Muscle layer of colon (tissue), 2 donors: ENCODE results near the gene KCNQ1.
A peak's percentile ranks its signal among the peaks of the same experiment; 100 is the strongest.

ENCODE experiments used
- H3K27ac ChIP-seq: one replicate; pipeline ENCODE4 v1.7.0; 2013; ENCODE audit warnings: low read depth, mild to moderate bottlenecking, low read length, moderate library complexity
- H3K27me3 ChIP-seq, 2 donors: one replicate each; pipeline ENCODE4 v1.7.0; 2013; ENCODE audit warnings: low read length in 2 of 2, mild to moderate bottlenecking in 2 of 2; ENCODE audit not compliant: insufficient read depth in 2 of 2, control insufficient read depth in 1 of 2
- H3K36me3 ChIP-seq: one replicate; pipeline ENCODE4 v1.7.0; 2013; ENCODE audit warnings: mild to moderate bottlenecking, low read length; ENCODE audit not compliant: insufficient read depth
- H3K4me1 ChIP-seq: one replicate; pipeline ENCODE4 v1.7.0; 2013; ENCODE audit warnings: mild to moderate bottlenecking, low read length; ENCODE audit not compliant: insufficient read depth
- H3K4me3 ChIP-seq, 2 donors: one replicate each; pipeline ENCODE4 v1.7.0; 2013; ENCODE audit warnings: low read length in 2 of 2, low read depth in 1 of 2, mild to moderate bottlenecking in 1 of 2, moderate library complexity in 1 of 2
- H3K9ac ChIP-seq: one replicate; pipeline ENCODE4 v1.7.0; 2013; ENCODE audit warnings: low read length
- H3K9me3 ChIP-seq: one replicate; pipeline ENCODE4 v1.7.0; 2013; ENCODE audit warnings: mild to moderate bottlenecking, low read length
- donor health status: abdominal sarcoma.
- donor health status: Adenocarcinoma of cecum.

KCNQ1 gene, protein sequence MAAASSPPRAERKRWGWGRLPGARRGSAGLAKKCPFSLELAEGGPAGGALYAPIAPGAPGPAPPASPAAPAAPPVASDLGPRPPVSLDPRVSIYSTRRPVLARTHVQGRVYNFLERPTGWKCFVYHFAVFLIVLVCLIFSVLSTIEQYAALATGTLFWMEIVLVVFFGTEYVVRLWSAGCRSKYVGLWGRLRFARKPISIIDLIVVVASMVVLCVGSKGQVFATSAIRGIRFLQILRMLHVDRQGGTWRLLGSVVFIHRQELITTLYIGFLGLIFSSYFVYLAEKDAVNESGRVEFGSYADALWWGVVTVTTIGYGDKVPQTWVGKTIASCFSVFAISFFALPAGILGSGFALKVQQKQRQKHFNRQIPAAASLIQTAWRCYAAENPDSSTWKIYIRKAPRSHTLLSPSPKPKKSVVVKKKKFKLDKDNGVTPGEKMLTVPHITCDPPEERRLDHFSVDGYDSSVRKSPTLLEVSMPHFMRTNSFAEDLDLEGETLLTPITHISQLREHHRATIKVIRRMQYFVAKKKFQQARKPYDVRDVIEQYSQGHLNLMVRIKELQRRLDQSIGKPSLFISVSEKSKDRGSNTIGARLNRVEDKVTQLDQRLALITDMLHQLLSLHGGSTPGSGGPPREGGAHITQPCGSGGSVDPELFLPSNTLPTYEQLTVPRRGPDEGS

DNA sequence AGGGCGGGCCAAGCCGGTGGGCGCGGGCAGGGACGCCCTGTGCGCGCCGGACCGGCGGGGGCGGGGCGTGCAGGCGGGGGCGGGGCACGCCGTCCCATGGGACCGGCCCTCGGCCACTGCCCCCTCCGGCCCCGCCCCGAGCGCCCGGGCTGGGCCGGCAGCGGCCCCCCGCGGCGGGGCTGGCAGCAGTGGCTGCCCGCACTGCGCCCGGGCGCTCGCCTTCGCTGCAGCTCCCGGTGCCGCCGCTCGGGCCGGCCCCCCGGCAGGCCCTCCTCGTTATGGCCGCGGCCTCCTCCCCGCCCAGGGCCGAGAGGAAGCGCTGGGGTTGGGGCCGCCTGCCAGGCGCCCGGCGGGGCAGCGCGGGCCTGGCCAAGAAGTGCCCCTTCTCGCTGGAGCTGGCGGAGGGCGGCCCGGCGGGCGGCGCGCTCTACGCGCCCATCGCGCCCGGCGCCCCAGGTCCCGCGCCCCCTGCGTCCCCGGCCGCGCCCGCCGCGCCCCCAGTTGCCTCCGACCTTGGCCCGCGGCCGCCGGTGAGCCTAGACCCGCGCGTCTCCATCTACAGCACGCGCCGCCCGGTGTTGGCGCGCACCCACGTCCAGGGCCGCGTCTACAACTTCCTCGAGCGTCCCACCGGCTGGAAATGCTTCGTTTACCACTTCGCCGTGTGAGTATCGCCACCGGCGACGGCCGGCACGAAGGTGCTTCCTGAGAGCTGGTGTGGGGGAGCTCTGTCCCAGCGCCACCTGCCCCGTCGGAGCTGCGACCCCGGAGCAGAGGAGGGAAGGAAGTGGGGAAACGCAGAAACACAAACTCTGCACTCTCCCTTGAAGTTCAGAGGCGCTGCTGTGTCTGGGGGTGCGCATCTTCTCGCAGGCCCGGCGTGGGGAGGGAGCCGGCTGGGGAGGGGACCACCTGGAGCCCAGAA lies at the start of gene KCNQ1:
KCNQ1 (plus strand) TSS at position 188 of the 925 bp plus-strand sequence; CDS start at position 279, 91 bp downstream.
- Histone ChIP-seq H3K4me1 (no peaks in the 10 kb centered on the region), H3K9ac (no peak within 1 kb of the TSS), H3K4me3 (no peak within 1 kb of the TSS), H3K9me3 (no peaks in the 10 kb centered on the region), H3K27me3 (peaks cover 0 to 39% of the 10 kb centered on the region in 2 donors), H3K36me3 (no peaks in the 10 kb centered on the region), H3K27ac (no peak within 1 kb of the TSS)

DNA sequence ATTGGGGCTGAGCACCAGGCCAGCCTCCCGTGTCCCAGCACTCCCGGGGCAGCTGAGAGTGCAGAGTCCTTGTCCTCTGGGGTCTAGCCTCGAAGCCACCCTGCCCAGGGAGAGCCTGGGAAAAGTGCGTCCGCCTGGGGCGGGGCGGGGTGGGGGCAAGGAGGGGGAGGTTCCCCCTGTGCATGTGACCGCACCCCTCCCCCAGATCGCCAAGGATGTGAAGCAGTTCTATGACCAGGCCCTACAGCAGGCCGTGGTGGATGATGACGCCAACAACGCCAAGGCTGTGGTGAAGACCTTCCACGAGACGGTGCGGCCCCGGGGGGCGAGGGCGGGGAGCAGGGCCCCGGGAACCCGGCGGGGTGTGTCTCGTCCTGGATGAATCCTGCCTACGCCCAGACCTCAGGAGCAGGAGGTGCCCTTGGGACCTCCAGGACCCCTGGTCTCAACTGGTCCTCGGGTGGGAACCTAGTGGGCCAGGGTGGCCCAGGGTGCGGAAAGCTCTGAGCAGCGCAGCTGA lies 49.5 kb upstream of the KCNQ1 start:
- H3K9ac ChIP-seq: no peak overlapping the region
- peaks cover 34% of the 10 kb centered on the region for H3K4me1 ChIP-seq
- no peaks in the 10 kb centered on the region for H3K27me3 ChIP-seq
- H3K36me3 ChIP-seq: peaks cover 44% of the 10 kb centered on the region
- H3K4me3 ChIP-seq: no peak overlapping the region
- no peaks in the 10 kb centered on the region for H3K9me3 ChIP-seq
- no peak overlapping the region for H3K27ac ChIP-seq

DNA sequence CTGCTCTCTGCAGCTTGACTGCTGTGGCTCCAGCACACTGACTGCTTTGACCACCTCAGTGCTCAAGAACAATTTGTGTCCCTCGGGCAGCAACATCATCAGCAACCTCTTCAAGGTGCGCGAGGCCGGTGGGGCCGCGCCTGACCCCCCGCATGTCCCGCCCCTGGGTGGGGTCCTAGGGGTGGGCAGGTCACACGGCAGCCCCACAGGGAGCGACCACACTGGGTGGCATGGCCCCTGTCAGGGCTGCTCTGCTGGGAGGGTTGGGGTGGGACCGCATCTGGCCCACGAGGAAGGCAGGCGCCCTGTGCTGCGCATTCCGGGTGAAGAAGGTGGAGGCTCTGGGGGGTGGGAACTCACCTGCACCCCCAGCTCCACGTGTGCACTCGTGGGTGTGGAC lies 49.0 kb upstream of the KCNQ1 start:
- no peak overlapping the region for H3K4me3 ChIP-seq
- H3K9ac ChIP-seq: no peak overlapping the region
- H3K9me3 ChIP-seq: no peaks in the 10 kb centered on the region
- no peak overlapping the region for H3K27ac ChIP-seq
- peaks cover 44% of the 10 kb centered on the region for H3K36me3 ChIP-seq
- H3K27me3 ChIP-seq: no peaks in the 10 kb centered on the region
- H3K4me1 ChIP-seq: peaks cover 30% of the 10 kb centered on the region

DNA sequence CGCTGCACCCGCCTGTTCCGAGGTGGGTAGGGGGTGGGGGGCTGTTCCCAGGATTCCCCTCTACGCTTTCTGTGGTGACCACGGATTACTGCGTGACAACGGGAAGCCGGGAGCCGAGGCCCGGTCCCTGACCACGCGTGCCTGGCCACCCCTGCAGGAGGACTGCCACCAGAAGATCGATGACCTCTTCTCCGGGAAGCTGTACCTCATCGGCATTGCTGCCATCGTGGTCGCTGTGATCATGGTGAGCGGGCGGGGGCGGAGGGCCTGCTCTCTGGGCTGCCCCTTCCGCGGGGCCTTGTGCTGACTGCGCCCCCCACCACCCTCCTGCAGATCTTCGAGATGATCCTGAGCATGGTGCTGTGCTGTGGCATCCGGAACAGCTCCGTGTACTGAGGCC lies 48.3 kb upstream of the KCNQ1 start:
- no peak overlapping the region for H3K27ac ChIP-seq
- H3K4me3 ChIP-seq: no peak overlapping the region
- no peaks in the 10 kb centered on the region for H3K9me3 ChIP-seq
- H3K36me3 ChIP-seq: peaks cover 44% of the 10 kb centered on the region
- H3K4me1 ChIP-seq: peaks cover 27% of the 10 kb centered on the region
- no peaks in the 10 kb centered on the region for H3K27me3 ChIP-seq
- H3K9ac ChIP-seq: no peak overlapping the region

DNA sequence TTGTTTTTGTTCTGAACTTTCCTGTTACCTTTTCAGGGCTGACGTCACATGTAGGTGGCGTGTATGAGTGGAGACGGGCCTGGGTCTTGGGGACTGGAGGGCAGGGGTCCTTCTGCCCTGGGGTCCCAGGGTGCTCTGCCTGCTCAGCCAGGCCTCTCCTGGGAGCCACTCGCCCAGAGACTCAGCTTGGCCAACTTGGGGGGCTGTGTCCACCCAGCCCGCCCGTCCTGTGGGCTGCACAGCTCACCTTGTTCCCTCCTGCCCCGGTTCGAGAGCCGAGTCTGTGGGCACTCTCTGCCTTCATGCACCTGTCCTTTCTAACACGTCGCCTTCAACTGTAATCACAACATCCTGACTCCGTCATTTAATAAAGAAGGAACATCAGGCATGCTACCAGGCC lies 47.8 kb upstream of the KCNQ1 start:
- H3K36me3 ChIP-seq: peaks cover 40% of the 10 kb centered on the region
- H3K9ac ChIP-seq: no peak overlapping the region
- no peaks in the 10 kb centered on the region for H3K27me3 ChIP-seq
- no peak overlapping the region for H3K4me3 ChIP-seq
- H3K9me3 ChIP-seq: no peaks in the 10 kb centered on the region
- H3K4me1 ChIP-seq: peaks cover 27% of the 10 kb centered on the region
- no peak overlapping the region for H3K27ac ChIP-seq

DNA sequence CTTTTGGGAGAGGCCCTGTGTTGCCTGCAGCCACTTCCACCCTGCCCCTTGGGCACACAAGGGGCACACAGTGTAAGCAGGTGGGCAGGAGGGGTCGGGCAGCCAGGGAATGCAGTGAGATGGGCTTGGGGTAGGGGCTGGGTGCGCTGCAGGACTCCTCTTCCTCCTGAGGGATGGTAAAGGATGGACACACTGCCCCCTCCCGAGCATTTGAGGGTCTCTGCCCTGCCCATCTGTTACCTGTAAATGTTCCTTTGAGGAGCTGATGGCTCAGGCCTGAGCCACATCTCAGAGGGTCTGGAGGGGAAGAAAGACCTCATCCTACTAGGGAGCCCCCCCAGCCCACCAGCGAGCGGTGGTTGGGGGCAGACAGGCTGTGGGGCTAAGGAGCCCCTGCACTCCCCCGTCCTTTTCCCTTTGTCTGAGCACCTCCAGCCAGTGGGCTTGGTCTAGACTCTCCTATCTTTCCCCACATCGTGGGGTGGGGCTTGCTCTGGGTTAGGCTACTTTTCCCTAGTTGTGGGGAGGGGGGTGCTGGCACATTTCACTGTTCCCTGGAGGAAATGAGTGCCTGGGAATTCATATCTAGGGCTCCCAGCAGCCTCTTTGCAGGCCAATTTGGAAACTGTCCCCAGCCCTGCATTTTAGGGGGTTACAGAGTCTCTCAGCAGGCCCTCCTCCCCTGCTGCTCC lies 46.0 kb upstream of the KCNQ1 start:
- Histone ChIP-seq H3K4me1 (peaks cover 25% of the 10 kb centered on the region), H3K27ac (peak overlapping the region; percentile 95), H3K36me3 (peaks cover 52% of the 10 kb centered on the region), H3K9ac (peak overlapping the region; percentile 77), H3K4me3 (peak overlapping the region in 1 of 2 donors; percentile 61), H3K9me3 (no peaks in the 10 kb centered on the region), H3K27me3 (no peaks in the 10 kb centered on the region)

DNA sequence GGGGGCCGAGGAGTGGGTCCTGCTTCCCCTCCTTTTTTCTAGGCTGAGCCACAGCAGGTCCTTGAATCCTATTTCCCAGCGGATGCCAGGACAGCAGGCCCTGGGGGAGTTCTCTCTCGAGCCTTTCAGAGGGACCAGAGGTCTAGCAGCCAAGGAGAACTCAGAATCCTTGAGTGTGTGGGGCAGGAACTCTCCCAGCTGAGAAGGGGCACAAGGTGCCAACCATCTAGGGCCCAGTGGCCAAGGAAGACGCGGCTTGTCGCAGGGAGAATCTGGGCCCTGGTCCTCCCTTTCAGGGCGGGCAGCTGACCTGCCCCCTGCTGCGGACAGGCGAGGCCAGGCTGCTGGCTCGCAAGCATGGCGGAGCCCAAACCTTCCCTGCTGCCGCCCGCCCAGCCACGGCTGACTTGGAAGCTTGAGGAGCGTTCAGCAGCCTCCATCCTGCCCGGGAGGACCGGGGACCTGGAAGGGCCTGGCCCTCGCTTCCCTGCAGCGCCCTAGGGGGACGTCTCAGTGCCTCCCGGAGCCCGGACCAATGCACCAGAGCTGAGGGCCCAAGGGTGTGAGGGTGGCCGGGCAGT lies 45.2 kb upstream of the KCNQ1 start:
- Histone ChIP-seq H3K4me1 (peaks cover 25% of the 10 kb centered on the region), H3K4me3 (peak overlapping the region; percentile 16 to 61), H3K9me3 (no peaks in the 10 kb centered on the region), H3K9ac (peak overlapping the region; percentile 77), H3K36me3 (peaks cover 47% of the 10 kb centered on the region), H3K27ac (peak overlapping the region; percentile 95), H3K27me3 (no peaks in the 10 kb centered on the region)

DNA sequence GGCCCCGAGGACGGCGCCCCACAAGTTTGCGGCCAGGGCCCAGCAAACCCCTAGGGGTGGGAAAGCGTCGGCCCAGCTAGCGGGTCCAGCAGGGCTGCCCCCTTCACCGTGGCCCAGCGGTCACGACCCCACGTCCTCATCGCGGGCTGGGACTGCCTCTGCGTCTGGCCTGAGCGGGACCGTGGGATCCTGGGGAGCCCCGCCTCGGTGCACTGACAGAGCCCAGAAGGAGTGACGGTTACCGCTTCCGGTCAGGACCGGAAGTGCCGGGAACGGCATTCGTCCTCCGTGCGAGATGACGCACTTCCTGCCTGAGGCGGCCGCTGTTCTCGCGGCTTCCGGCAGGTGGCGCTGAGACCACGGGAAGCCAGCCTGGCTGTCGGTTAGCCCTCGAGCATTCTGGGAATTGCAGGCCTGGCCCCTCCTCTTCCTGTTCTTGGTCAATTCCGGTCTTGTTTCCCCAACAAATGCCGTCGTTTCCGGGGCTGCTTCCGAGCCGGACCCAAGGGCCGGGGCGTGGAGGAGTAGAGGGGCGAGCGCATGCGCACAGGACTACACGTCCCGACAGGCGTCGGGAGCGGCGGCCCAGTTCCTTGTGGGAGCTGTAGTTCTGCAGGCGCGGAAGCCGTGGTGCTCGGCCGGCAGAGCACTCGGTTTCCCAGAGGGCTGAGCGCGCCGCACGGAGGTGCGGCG lies 44.6 kb upstream of the KCNQ1 start, which contains the start of gene TSSC4:
TSSC4 (plus strand) TSS at position 682 of the 693 bp plus-strand sequence. CDS start 1,884 bp downstream, outside the sequence.
- H3K9me3 ChIP-seq: no peaks in the 10 kb centered on the region
- peaks cover 44% of the 10 kb centered on the region for H3K36me3 ChIP-seq
- H3K4me1 ChIP-seq: peaks cover 25% of the 10 kb centered on the region
- H3K9ac ChIP-seq: peak within 1 kb of the TSS; percentile 98
- H3K27me3 ChIP-seq: no peaks in the 10 kb centered on the region
- H3K4me3 ChIP-seq: peak within 1 kb of the TSS; percentile 75 to 100
- H3K27ac ChIP-seq: peak within 1 kb of the TSS; percentile 95

DNA sequence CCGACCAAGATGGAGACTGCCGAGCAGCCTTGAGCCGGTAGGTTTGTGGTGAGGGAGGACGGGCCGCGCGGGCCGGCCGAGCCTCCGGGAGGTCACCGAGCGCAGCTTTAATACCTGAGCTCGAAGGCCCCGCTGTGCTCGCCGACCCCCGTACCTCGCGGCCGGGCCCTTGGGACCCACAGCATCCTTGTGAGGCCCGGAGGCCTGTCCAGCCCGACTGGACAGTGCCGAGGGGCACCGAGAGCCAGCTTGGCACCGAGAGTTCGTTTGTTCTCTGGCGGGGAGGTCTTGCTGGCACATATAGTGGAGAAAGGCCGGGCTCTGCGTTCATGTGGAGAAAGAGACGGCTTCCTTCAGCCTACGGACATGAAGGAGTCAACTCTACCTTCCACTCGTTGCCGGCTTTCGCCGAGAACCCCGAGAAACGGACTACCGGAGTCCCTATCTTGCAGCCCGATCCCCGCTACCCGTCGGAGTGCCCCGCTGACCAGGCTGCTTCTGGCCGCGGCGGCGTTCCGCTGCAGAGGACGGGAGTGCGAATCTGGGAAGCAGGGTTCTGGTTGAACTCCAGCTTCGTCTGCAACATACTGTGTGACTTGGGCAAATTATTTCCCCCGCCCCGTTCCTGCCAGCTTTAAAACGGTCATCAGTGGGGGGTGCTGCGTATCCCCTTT lies 43.9 kb upstream of the KCNQ1 start:
- Histone ChIP-seq H3K9ac (peak overlapping the region; percentile 98), H3K4me3 (peak overlapping the region; percentile 75 to 100), H3K4me1 (peaks cover 25% of the 10 kb centered on the region), H3K27ac (peak overlapping the region; percentile 84), H3K27me3 (no peaks in the 10 kb centered on the region), H3K9me3 (no peaks in the 10 kb centered on the region), H3K36me3 (peaks cover 37% of the 10 kb centered on the region)
